HL-60 (cell line): ENCODE data around the gene ASF1B.

Experiments used
- DNase-seq, 2 experiments: peaks; one replicate each; pipeline ENCODE4 v3.0.0-alpha.2; 2010 to 2020; ENCODE audit warnings: low read depth in 1 of 2, low spot score in 1 of 2
- H3K27ac ChIP-seq: fragments of 250-450 bp; sonication (Bioruptor Pico); replicated peaks from 2 replicates; pipeline ENCODE4 v1.5.1; 2020; ENCODE audit warnings: mild to moderate bottlenecking, moderate library complexity
- H3K27me3 ChIP-seq: fragments of 250-450 bp; sonication (Bioruptor Pico); 2 replicates; pipeline ENCODE4 v1.5.1; 2021; ENCODE audit warnings: mild to moderate bottlenecking, moderate library complexity; ENCODE audit not compliant: insufficient read depth, poor library complexity, severe bottlenecking
- H3K4me3 ChIP-seq: replicated peaks from 2 replicates; pipeline ENCODE4 v1.5.1; 2011; ENCODE audit warnings: mild to moderate bottlenecking, control low read depth, low read length; ENCODE audit not compliant: insufficient read depth
- GABPA ChIP-seq: IDR thresholded peaks from 2 replicates; pipeline ENCODE4 v1.6.1; 2012; ENCODE audit warnings: low read depth
- POLR2AphosphoS5 ChIP-seq: IDR thresholded peaks from 2 replicates; pipeline ENCODE4 v1.6.1; 2012; ENCODE audit warnings: low read depth
- SPI1 ChIP-seq: IDR thresholded peaks from 2 replicates; pipeline ENCODE4 v1.6.1; 2012; ENCODE audit warnings: low read depth, mild to moderate bottlenecking, borderline replicate concordance
- TF ChIP-seq, protein P1 (sequence below): IDR thresholded peaks from one replicate; pipeline ENCODE4 v1.5.1; 2011; ENCODE audit warnings: low read length, control low read depth, inconsistent platforms; ENCODE audit not compliant: insufficient read depth
- TF ChIP-seq, protein P2 (sequence below): IDR thresholded peaks from 2 replicates; pipeline ENCODE4 v1.6.1; 2012; ENCODE audit warnings: low read depth; ENCODE audit not compliant: insufficient replicate concordance

Gene ASF1B

GRCh38 chr19:14168259-14168972, 32.0 kb upstream of the ASF1B start:
- H3K27me3 ChIP-seq, result peaks cover 11% of the 10 kb centered on the region
- no peak for TF ChIP-seq POLR2AphosphoS5
- DNase-seq, result no peak
- no peak overlapping the region for H3K4me3 ChIP-seq
- no peak overlapping the region for H3K27ac ChIP-seq

DNA sequence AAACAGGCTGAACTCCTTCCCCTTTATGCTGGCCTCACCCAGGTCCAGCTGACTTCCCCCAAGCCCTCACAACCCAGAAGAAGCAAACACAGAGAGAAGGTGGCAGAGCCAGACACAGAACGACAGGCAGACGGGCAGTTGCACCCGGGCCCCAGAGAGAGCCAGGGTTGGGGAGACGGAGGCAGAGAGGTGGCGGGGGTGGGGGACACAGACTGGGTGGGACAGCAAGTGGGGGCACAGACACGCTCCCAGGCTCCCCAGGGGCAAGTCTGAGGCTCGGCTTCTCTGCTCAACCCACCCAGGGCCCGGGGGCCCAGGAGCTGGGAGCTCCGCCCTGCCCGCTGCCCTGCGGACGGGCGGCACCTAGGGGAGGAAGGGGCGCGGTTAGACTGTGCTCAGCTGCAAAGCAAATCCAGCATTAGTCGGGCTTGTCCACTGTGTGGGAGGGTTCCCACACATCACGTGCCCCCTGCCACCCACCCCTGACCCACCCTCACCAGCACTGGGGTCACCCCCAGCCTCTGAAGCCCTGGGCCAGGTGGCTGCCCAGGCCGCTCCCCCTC, 31.3 kb upstream of the ASF1B start:
- Histone ChIP-seq H3K4me3 (no peak overlapping the region), H3K27me3 (peaks cover 11% of the 10 kb centered on the region), H3K27ac (no peak overlapping the region)
- DNase-seq, result peak in 1 of 2 experiments; percentile 36
- TF ChIP-seq, protein P1, sequence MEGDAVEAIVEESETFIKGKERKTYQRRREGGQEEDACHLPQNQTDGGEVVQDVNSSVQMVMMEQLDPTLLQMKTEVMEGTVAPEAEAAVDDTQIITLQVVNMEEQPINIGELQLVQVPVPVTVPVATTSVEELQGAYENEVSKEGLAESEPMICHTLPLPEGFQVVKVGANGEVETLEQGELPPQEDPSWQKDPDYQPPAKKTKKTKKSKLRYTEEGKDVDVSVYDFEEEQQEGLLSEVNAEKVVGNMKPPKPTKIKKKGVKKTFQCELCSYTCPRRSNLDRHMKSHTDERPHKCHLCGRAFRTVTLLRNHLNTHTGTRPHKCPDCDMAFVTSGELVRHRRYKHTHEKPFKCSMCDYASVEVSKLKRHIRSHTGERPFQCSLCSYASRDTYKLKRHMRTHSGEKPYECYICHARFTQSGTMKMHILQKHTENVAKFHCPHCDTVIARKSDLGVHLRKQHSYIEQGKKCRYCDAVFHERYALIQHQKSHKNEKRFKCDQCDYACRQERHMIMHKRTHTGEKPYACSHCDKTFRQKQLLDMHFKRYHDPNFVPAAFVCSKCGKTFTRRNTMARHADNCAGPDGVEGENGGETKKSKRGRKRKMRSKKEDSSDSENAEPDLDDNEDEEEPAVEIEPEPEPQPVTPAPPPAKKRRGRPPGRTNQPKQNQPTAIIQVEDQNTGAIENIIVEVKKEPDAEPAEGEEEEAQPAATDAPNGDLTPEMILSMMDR, result no peak
- TF ChIP-seq POLR2AphosphoS5, result no peak

GRCh38 chr19:14166999-14167575, 30.7 kb upstream of the ASF1B start:
- Histone ChIP-seq H3K27ac (no peak overlapping the region), H3K4me3 (no peak overlapping the region), H3K27me3 (peaks cover 11% of the 10 kb centered on the region)
- no peak for DNase-seq
- TF ChIP-seq POLR2AphosphoS5, result no peak
- no peak for TF ChIP-seq GABPA
- TF ChIP-seq, protein P2, sequence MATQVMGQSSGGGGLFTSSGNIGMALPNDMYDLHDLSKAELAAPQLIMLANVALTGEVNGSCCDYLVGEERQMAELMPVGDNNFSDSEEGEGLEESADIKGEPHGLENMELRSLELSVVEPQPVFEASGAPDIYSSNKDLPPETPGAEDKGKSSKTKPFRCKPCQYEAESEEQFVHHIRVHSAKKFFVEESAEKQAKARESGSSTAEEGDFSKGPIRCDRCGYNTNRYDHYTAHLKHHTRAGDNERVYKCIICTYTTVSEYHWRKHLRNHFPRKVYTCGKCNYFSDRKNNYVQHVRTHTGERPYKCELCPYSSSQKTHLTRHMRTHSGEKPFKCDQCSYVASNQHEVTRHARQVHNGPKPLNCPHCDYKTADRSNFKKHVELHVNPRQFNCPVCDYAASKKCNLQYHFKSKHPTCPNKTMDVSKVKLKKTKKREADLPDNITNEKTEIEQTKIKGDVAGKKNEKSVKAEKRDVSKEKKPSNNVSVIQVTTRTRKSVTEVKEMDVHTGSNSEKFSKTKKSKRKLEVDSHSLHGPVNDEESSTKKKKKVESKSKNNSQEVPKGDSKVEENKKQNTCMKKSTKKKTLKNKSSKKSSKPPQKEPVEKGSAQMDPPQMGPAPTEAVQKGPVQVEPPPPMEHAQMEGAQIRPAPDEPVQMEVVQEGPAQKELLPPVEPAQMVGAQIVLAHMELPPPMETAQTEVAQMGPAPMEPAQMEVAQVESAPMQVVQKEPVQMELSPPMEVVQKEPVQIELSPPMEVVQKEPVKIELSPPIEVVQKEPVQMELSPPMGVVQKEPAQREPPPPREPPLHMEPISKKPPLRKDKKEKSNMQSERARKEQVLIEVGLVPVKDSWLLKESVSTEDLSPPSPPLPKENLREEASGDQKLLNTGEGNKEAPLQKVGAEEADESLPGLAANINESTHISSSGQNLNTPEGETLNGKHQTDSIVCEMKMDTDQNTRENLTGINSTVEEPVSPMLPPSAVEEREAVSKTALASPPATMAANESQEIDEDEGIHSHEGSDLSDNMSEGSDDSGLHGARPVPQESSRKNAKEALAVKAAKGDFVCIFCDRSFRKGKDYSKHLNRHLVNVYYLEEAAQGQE, result no peak
- TF ChIP-seq, protein P1, result no peak
- TF ChIP-seq SPI1, result no peak

- no peak overlapping the region for H3K4me3 ChIP-seq
Measured at GRCh38 chr19:14165990-14166830, 29.8 kb upstream of the ASF1B start.

More at GRCh38 chr19:14165990-14166830, 29.8 kb upstream of the ASF1B start:
- Histone ChIP-seq H3K27me3 (peaks cover 11% of the 10 kb centered on the region), H3K27ac (no peak overlapping the region)
- DNase-seq, result no peak
- TF ChIP-seq GABPA, result no peak
- TF ChIP-seq, protein P1, result no peak
- TF ChIP-seq SPI1, result no peak
- TF ChIP-seq, protein P2, result no peak
- TF ChIP-seq POLR2AphosphoS5, result no peak
